ENCODE data around the gene PAX5. TPM values are rescaled to one million over a fixed set of nuclear protein-coding genes. Genes with fewer than 3 reads are reported as not detected.

The PAX5 gene
- total RNA-seq, 1 experiment from 2014 or later = not detected

GRCh38 chr9:36823934-36824333, 210.1 kb downstream of the PAX5 start:
- intact Hi-C loops (cut with micrococcal nuclease; ENCODE audit: unreplicated experiment) = no loop called here
- no peaks in the 10 kb centered on the region for H3K79me2 ChIP-seq (ENCODE audit: low read depth)
- TF ChIP-seq CTCF (conservative IDR thresholded peaks at IDR 0.05) (no peak), EZH2 (IDR thresholded peaks at IDR 0.05; ENCODE audit: low read depth) (no peak)
- no peak overlapping the region for H3K4me3 ChIP-seq
- H3K27ac ChIP-seq = no peak overlapping the region
- no TSS peak for BruUV-seq (replicated peaks)
- H2AFZ ChIP-seq = no peak overlapping the region
- no peaks in the 10 kb centered on the region for H3F3A ChIP-seq (ENCODE audit: insufficient read depth, low read depth)
- no peaks in the 10 kb centered on the region for H4K20me1 ChIP-seq (ENCODE audit: insufficient read depth)
- no peaks in the 10 kb centered on the region for H3K36me3 ChIP-seq (ENCODE audit: low read depth)
- peaks cover 55% of the 10 kb centered on the region for H3K27me3 ChIP-seq (ENCODE audit: insufficient read depth, low read depth)
- no peak for DNase-seq
- no peaks in the 10 kb centered on the region for H3K4me1 ChIP-seq (replicated peaks; ENCODE audit: insufficient read depth)
- CTCF ChIA-PET = no interaction called here
- H3K9me2 ChIP-seq (ENCODE audit: insufficient read depth) = no peaks in the 10 kb centered on the region
- H3K9me3 ChIP-seq (ENCODE audit: insufficient read depth, low read depth) = no peaks in the 10 kb centered on the region
- H3K4me2 ChIP-seq = no peak overlapping the region
- POLR2A ChIA-PET (ENCODE audit: unreplicated experiment) = no interaction called here

- Histone ChIP-seq H3K9me3 (ENCODE audit: insufficient read depth, low read depth) (no peaks in the 10 kb centered on the region), H3F3A (ENCODE audit: insufficient read depth, low read depth) (no peaks in the 10 kb centered on the region), H3K9me2 (ENCODE audit: insufficient read depth) (no peaks in the 10 kb centered on the region), H3K4me2 (no peak overlapping the region), H3K79me2 (ENCODE audit: low read depth) (no peaks in the 10 kb centered on the region), H4K20me1 (ENCODE audit: insufficient read depth) (no peaks in the 10 kb centered on the region), H3K4me1 (replicated peaks; ENCODE audit: insufficient read depth) (no peaks in the 10 kb centered on the region), H3K27ac (no peak overlapping the region), H3K4me3 (no peak overlapping the region), H3K36me3 (ENCODE audit: low read depth) (no peaks in the 10 kb centered on the region), H3K27me3 (ENCODE audit: insufficient read depth, low read depth) (peaks cover 55% of the 10 kb centered on the region), H2AFZ (no peak overlapping the region)
- DNase-seq = no peak
- CTCF ChIA-PET = no interaction called here
- POLR2A ChIA-PET (ENCODE audit: unreplicated experiment) = no interaction called here
- BruUV-seq (replicated peaks) = no TSS peak
- intact Hi-C loops (cut with micrococcal nuclease; ENCODE audit: unreplicated experiment) = no loop called here
- TF ChIP-seq CTCF (conservative IDR thresholded peaks at IDR 0.05) = no peak
- no peak for TF ChIP-seq EZH2 (IDR thresholded peaks at IDR 0.05; ENCODE audit: low read depth)
These were observed 210.6 kb downstream of the PAX5 start for GRCh38 chr9:36823466-36823865.

GRCh38 chr9:36822201-36822600, 211.9 kb downstream of the PAX5 start:
- CTCF ChIA-PET = no interaction called here
- BruUV-seq (replicated peaks) = no TSS peak
- Histone ChIP-seq H3K79me2 (ENCODE audit: low read depth) (no peaks in the 10 kb centered on the region), H3K4me3 (no peak overlapping the region), H3K4me1 (replicated peaks; ENCODE audit: insufficient read depth) (no peaks in the 10 kb centered on the region), H2AFZ (no peak overlapping the region), H3K36me3 (ENCODE audit: low read depth) (no peaks in the 10 kb centered on the region), H3K27ac (no peak overlapping the region), H3K27me3 (ENCODE audit: insufficient read depth, low read depth) (peaks cover 55% of the 10 kb centered on the region), H3K9me3 (ENCODE audit: insufficient read depth, low read depth) (no peaks in the 10 kb centered on the region), H3K4me2 (no peak overlapping the region), H3F3A (ENCODE audit: insufficient read depth, low read depth) (no peaks in the 10 kb centered on the region), H4K20me1 (ENCODE audit: insufficient read depth) (no peaks in the 10 kb centered on the region), H3K9me2 (ENCODE audit: insufficient read depth) (no peaks in the 10 kb centered on the region)
- TF ChIP-seq CTCF (conservative IDR thresholded peaks at IDR 0.05) (no peak), EZH2 (IDR thresholded peaks at IDR 0.05; ENCODE audit: low read depth) (no peak)
- DNase-seq = no peak
- intact Hi-C loops (cut with micrococcal nuclease; ENCODE audit: unreplicated experiment) = no loop called here
- POLR2A ChIA-PET (ENCODE audit: unreplicated experiment) = no interaction called here
